K562 (cell line): Measurements from ENCODE around the gene KRT1. TPM values are rescaled to one million over a fixed set of nuclear protein-coding genes. Genes with fewer than 3 reads are reported as not detected.

Experiments used
- CBFA2T2 ChIP-seq: fragments of 450-650 bp; conservative IDR thresholded peaks from 2 replicates; pipeline ENCODE4 v1.6.1; 2017; ENCODE audit warnings: mild to moderate bottlenecking
- CREB3 ChIP-seq: fragments of 450-650 bp; conservative IDR thresholded peaks from 2 replicates; pipeline ENCODE4 v1.6.1; 2016; ENCODE audit warnings: missing genetic modification characterization, low read depth, mild to moderate bottlenecking, missing compliant biosample characterization, moderate library complexity
- CTBP1 ChIP-seq: fragments of 450-650 bp; IDR thresholded peaks from 2 replicates; pipeline ENCODE4 v1.6.1; 2016; ENCODE audit warnings: borderline replicate concordance
- E2F3 ChIP-seq: fragments of 250-450 bp; sonication (Bioruptor Pico); IDR thresholded peaks from 2 replicates; pipeline ENCODE4 v1.4.0; 2020; ENCODE audit warnings: mild to moderate bottlenecking
- ELF4 ChIP-seq: fragments of 450-650 bp; formaldehyde crosslinking; IDR thresholded peaks from 2 replicates; pipeline ENCODE4 v1.4.0; 2022; ENCODE audit warnings: missing genetic modification characterization
- FOXK1 ChIP-seq: sonication (generic); formaldehyde crosslinking; IDR thresholded peaks from 2 replicates; pipeline ENCODE4 v1.8.0; 2022; ENCODE audit warnings: missing genetic modification reagents, mild to moderate bottlenecking, borderline replicate concordance
- GTF2B ChIP-seq: IDR thresholded peaks from 2 replicates; pipeline ENCODE4 v1.6.1; 2011; ENCODE audit not compliant: insufficient read length; ENCODE audit errors: extremely low read depth
- KDM1A ChIP-seq, 2 experiments: fragments of 450-650 bp; IDR thresholded peaks; 2 replicates each; pipeline ENCODE4 v1.6.1; 2016; ENCODE audit warnings: mild to moderate bottlenecking in 2 of 2
- KLF6 ChIP-seq: fragments of 250-450 bp; sonication (Bioruptor Pico); IDR thresholded peaks from 2 replicates; pipeline ENCODE4 v1.4.0; 2020; ENCODE audit warnings: mild to moderate bottlenecking, moderate library complexity, borderline replicate concordance
- MAFK ChIP-seq: IDR thresholded peaks from 2 replicates; pipeline ENCODE4 v1.6.1; 2011; ENCODE audit warnings: low read length, improper control_type of control experiment
- MTA3 ChIP-seq: fragments of 450-650 bp; formaldehyde crosslinking; IDR thresholded peaks from 2 replicates; pipeline ENCODE4 v1.6.1; 2017; ENCODE audit warnings: mild to moderate bottlenecking, borderline replicate concordance
- NR2F6 ChIP-seq: fragments of 450-650 bp; formaldehyde crosslinking; IDR thresholded peaks from 2 replicates; pipeline ENCODE4 v1.4.0; 2020; ENCODE audit warnings: mild to moderate bottlenecking
- NUFIP1 ChIP-seq: fragments of 450-650 bp; IDR thresholded peaks from 2 replicates; pipeline ENCODE4 v1.6.1; 2018; ENCODE audit not compliant: partially characterized antibody
- PATZ1 ChIP-seq: fragments of 250-450 bp; sonication (Bioruptor Pico); IDR thresholded peaks from 2 replicates; pipeline ENCODE4 v1.5.0; 2020; ENCODE audit warnings: mild to moderate bottlenecking, borderline replicate concordance
- RNF219 ChIP-seq: fragments of 250-450 bp; sonication (Bioruptor Pico); IDR thresholded peaks from 2 replicates; pipeline ENCODE4 v1.5.0; 2022; ENCODE audit warnings: mild to moderate bottlenecking
- SIN3B ChIP-seq: fragments of 450-650 bp; IDR thresholded peaks from 2 replicates; pipeline ENCODE4 v1.6.1; 2017; ENCODE audit warnings: low read depth, mild to moderate bottlenecking, moderate library complexity
- TCF7L2 ChIP-seq: fragments of 150-350 bp; IDR thresholded peaks from 2 replicates; pipeline ENCODE4 v1.6.1; 2016; ENCODE audit warnings: low read depth, mild to moderate bottlenecking, low read length, moderate library complexity
- ZBTB17 ChIP-seq: fragments of 450-650 bp; formaldehyde crosslinking; IDR thresholded peaks from 2 replicates; pipeline ENCODE4 v1.4.0; 2020; ENCODE audit warnings: mild to moderate bottlenecking
- ZBTB33 ChIP-seq: sonication (generic); formaldehyde crosslinking; IDR thresholded peaks from 2 replicates; pipeline ENCODE4 v1.8.1; 2023; ENCODE audit warnings: mild to moderate bottlenecking, missing genetic modification reagents
- ZFX ChIP-seq: sonication (generic); formaldehyde crosslinking; IDR thresholded peaks from 2 replicates; pipeline ENCODE4 v1.8.0; 2022; ENCODE audit warnings: mild to moderate bottlenecking, missing genetic modification reagents, moderate library complexity
- ZNF184 ChIP-seq: sonication (generic); formaldehyde crosslinking; IDR thresholded peaks from 2 replicates; pipeline ENCODE4 v1.5.0; 2020; ENCODE audit warnings: missing genetic modification reagents
- ZNF324 ChIP-seq: fragments of 250-450 bp; sonication (Bioruptor Pico); IDR thresholded peaks from 2 replicates; pipeline ENCODE4 v1.4.0; 2020; ENCODE audit warnings: mild to moderate bottlenecking
- ZNF551 ChIP-seq: fragments of 250-450 bp; sonication (Bioruptor Pico); IDR thresholded peaks from 2 replicates; pipeline ENCODE4 v1.5.0; 2021; ENCODE audit warnings: mild to moderate bottlenecking, moderate library complexity
- ZZZ3 ChIP-seq: fragments of 450-650 bp; IDR thresholded peaks from 2 replicates; pipeline ENCODE4 v1.6.1; 2016; ENCODE audit warnings: antibody characterized with exemption, mild to moderate bottlenecking, moderate library complexity
- polyA plus RNA-seq, 8 experiments: library from polyadenylated mRNA; depleted of rRNA in 4 of 8; stranded (reverse) in 5 of 8; unstranded in 3 of 8; fragments of >200 nt; fragmentation: Nextera tagmentation in 2 of 8; fragmentation: Illumina TruSeq in 1 of 8; extraction: Ambion mirVana in 2 of 8; extraction: Trizol in 1 of 8; gene quantifications; 2 replicates each; pipeline versions ENCODE4 v1.2.1 to v1.2.3, GENCODE V29; 2011 to 2014; ENCODE audit warnings: inconsistent platforms in 1 of 8, missing spikeins in 1 of 8
- total RNA-seq, 7 experiments: library from RNA; depleted of rRNA in 6 of 7; stranded (reverse); fragments of >200 nt in 6 of 7; fragmentation: Illumina TruSeq in 2 of 7; extraction: Trizol in 2 of 7; gene quantifications; 2 replicates each; pipeline versions ENCODE4 v1.2.1 to v1.2.3, GENCODE V29; 2011 to 2021; ENCODE audit warnings: low replicate concordance in 1 of 7

Gene KRT1
- total and polyA plus RNA-seq, 9 of the 15 experiments (the other 6 are each of a cell fraction or from before 2014, with no cell fraction given) = 0.18 TPM; not detected in 8

- TF ChIP-seq CREB3 (tag) (no peak), NR2F6 (CRISPR knock-in tag) (no peak), KDM1A (IDR thresholded peaks at IDR 0.05) (no peak), CTBP1 (peak; percentile 51; the same call in 1 of the 2 replicates), FOXK1 (no peak), PATZ1 (no peak), MAFK (no peak), ZNF551 (no peak), NUFIP1 (no peak), KLF6 (CRISPR knock-in tag) (no peak), ZZZ3 (no peak), CBFA2T2 (no peak), ZNF184 (CRISPR knock-in tag) (no peak), E2F3 (CRISPR knock-in tag) (no peak), RNF219 (CRISPR knock-in tag) (no peak), ZBTB17 (CRISPR knock-in tag) (no peak), ZNF324 (CRISPR knock-in tag) (no peak), SIN3B (no peak), ZFX (CRISPR knock-in tag) (no peak), ZBTB33 (CRISPR knock-in tag) (no peak), ELF4 (CRISPR knock-in tag) (no peak), MTA3 (no peak), TCF7L2 (no peak), GTF2B (no peak)
These were observed 34.2 kb downstream of the KRT1 start (continued) for GRCh38 chr12:52645982-52646381.
